ENCODE data around the gene ME2.
"Not testable (repeated sequence)": the region's sequence is repeated elsewhere in the genome, so short reads cannot be mapped to it uniquely, and the experiment has no call there.

Gene ME2

DNA sequence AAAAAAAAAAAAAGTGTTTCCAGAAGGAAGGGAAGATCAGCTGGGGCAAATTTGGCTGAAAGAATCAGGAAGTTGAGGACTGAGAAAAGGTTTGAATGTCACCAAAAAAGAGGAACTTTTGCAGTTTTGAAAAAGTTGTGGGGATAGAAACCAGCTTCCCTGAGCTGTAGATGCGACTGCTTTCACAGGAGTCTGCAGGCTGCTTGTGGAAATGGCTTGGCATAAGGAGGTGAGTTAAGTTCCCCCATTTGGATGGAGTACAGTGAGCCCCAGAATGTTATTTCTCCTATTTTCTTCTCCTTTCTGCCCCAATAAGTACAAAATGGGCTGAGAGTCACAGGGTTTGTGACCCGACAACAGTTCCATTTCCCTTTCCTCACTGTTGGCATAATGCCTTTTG is 16.5 kb upstream of the ME2 start:
- no peak for DNase-seq

DNA sequence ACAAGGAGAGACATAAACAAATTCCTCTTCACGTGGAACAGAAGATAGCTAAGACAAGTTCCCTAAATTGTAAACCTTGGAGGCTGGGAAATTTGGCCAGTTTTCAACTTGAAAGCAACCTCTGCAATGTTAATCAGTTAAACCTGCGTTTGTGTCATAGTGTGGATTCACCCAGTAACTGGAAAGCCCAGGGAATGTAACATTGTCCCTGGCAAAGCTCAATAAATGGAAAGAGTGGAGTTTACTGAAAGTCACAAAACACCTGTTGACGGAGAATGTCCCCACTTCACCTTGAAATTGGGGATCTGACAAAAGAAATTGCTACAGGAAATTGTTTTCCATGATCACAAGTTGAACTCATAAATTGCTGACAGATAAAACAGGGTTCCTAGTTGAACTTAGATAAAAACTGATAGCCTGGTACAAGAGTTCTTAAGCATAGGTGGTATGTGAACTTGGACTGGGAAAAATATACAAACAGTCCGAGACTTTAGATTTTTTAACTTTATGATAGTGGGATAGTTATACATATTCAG is 15.0 kb upstream of the ME2 start:
- no peak for DNase-seq

DNA sequence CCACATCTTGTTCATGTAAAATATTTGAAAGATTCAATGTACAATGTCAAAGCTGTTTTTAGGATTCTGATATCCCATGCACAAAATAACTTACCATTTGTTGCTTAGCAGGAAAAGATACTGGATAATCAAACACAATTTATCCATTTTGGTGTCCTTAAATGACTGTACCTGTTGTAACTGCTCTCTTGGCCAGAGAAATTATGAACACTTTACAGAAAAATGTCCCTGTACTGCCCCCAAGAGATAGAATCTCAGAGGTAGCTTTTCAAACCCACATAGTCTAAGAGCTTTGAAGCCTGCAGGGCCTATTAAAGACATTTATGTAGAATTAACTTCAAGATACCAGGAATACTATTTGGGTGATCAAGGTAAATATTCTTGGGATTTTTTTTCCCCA is 12.2 kb upstream of the ME2 start:
- peak; percentile 1 for DNase-seq

DNA sequence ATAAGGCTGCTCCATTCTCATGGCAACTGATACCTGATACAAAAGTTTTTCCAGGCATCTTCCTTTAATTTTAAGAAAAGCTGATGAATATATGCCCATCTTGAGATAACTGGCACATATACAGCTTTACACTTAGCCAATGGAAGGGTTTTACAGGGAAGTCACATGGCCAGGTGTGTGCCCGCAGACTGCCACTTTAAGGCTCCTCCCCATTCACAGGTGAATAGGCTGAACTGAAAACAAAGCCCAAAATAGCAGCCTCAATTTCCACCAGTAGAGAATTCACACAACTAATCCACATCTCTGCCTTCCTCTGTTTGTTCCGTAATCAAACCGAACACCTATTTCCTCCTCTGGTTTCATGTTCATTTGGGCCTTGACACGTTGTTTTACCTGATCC is 9.8 kb upstream of the ME2 start:
- no peak for DNase-seq

DNA sequence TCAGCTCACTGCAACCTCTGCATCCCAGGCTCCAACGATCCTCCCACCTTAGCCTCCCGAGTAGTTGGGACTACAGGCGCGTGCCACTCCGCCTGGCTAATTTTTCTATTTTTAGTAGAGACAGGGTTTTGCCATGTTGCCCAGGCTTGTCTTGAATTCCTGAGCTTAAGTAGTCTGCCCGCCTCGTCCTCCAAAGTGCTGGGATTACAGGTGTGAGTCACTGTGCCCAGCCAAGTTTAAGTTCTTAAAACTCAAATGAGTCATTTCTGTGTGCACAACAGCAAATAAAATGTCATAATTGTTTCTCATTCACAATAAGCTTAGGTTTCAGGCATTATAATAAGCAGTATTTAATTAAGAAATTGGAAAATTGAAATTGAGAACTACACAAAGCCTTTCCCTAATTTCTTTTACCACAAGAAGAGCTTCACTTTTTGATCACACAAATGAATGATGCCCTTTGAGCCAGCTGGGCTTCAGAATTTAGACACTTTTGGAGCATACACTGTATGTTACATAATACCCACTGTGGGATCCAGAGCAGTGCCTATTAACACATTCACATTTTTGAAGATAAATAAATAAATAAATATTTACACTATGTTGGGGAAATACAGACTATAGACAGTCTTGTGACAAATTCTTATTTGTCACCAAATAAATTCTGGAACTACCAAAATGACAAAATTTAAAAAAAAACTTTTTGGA is 8.6 kb upstream of the ME2 start:
- DNase-seq = no peak

DNA sequence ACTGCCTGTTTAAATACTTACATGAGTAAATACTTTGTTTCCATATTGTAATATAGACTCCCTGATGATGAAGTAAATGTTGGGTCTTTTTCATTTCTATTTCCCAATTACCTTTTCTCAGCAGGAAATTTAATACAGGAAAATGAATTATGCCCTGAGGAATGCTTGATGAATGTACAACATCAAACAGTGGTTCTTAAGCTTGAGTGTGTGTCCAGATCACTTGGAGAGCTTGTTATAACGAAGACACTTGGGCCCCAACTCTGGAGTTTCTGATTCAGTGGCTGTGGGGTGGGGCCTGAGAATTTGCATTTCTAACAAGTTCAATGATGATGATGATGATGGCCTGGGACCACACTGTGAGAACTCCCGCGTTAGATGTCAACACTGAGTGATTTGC is 7.1 kb upstream of the ME2 start:
- no peak for DNase-seq

DNA sequence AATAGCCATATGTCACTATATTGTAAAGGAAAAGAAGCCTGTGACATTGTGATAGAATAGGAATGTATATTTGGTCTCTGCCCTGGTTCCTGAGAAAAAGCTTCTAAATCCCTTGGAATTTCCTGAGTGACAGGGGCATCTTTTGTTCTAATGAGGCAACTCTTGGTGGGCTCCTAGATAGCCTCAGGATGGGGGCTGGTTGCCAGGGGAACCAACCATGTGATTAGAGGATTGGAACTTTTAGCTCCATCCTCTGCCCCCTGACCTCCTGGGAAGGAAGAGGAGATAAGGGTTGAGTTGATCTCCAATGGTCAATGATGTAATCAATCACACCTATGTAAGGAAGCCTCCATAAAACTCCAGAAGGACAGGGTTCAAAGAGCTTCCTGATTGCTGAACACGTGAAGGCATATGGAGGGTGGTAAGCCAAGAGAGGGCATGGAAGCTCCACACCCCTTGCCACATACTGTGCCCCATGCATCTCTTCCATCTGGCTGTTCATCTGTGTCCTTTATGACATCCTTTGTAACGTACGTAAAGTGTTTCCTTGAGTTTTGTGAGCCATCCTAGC is 2.9 kb upstream of the ME2 start:
- DNase-seq = no peak

DNA sequence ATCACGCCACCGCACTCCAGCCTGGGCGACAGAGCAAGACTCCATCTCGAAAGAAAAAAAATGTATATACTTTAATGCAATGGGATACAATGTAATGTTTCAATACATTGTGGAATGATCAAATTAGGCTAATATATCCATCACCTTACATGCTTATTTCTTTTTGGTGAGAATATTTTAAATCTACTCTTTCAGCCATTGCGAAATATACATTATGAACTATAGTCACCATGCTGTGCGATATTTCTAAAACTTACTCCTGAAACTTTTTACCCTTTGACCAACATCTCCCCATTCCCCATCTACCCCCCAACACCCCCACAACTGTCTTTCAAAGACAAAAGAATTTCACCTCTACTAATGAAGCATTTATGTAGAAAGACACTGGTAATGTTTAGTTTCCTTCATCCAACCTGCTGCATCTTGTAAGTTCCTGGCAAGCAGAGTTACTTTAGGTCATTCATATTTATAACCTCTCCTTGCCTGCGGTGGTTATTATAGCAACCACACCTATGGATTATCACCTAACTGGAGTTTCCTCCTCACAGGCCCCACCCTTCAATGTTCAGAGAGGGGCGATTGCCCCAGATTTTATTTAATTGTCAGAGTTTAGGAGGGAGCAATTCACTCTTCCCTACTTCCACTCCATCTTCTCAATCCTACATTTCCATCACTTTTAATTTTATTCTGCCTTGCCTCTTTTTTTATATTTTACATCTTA is 1.2 kb upstream of the ME2 start:
- DNase-seq = no peak

DNA sequence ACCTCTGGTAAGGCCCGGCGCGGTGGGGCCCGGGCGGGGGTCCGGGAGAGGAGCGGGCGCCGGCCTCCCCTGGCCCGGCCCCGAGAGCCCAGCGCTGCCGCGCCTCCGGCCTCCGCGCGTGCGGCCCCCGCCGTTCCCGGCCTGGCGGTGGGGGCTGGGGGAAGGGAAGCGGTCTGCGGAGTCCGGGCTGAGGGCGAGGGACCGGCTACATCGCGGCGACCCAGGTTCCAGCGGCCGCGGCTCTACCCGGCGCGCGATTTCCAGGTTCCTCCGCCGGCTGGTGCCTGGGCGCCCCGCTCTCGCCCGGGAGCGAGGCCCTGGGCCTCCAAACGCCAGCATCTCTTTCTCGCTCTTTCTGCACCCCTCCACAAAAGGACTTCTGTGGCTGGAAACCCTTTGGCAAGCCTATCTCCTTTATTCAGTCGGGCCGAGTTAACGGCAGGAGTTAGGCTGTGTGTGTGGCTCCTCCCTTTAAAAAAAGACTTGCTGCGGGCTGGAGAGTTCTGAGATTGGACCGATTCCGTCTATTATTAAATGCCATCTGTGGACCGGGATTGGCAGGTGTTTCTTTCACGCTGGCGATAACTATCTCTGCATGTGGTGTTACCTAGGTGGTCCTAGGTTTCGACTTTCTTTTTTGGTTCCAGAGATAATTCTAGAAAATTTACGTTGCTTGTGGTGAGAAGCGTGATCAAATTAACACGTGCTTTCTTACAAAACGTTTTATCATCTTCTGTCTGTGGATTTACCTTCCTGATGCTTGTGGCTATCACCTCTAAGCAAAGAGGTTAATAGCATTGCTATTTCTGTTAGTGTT is 592 bp downstream of the ME2 start:
- peak; percentile 10 for DNase-seq

DNA sequence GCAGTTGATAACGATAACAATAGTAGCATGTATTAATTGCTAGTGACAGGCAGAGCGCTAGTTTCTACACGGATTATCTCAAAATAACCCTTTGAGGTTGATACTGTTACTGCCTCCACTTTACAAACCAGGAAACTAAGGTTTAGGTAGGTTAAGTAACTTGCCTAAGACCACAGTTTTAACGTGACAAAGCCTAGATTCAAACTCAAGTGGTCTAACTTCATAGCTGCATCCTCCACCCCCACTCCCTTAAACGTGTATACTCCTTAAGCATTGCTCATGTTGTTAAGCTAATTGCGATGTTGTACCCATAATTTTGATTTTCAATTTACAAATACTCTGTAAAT is 1.2 kb downstream of the ME2 start:
- no peak for DNase-seq

DNA sequence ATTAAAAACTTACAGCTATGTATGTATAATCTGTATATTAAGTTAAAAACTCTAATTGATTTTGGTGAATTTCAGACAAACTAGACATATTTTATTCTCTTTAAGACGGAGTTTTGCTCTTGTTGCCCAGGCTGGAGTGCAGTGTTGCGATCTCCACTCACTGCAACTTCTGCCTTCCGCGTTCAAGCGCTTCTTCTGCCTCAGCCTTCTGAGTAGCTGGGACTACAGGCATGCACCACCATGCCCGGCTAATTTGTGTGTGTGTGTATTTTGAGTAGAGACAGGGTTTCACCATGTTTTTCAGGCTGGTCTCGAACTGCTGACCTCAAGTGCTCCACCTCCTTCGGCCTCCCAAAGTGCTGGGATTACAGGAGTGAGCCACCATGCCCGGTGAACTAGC is 2.0 kb downstream of the ME2 start:
- DNase-seq = not testable (repeated sequence)

DNA sequence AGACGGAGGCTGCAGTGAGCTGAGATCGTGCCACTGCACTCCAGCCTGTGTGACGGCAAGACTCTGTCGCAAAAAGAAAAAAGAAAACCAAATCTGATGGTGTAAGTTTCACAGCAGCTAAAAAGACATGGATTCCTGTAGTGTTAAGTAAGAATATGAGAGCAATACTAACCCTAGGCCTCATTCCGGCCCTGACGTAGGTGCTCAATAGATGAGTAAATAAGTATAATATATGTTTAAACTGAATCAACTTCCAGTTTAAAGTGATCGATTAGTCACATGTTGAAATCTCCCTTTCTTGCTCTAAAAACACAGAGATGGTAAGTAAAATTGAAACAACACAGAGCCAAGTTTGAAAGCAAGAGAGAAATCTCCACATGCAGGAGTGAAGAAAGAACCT is 8.0 kb downstream of the ME2 start:
- no peak for DNase-seq

DNA sequence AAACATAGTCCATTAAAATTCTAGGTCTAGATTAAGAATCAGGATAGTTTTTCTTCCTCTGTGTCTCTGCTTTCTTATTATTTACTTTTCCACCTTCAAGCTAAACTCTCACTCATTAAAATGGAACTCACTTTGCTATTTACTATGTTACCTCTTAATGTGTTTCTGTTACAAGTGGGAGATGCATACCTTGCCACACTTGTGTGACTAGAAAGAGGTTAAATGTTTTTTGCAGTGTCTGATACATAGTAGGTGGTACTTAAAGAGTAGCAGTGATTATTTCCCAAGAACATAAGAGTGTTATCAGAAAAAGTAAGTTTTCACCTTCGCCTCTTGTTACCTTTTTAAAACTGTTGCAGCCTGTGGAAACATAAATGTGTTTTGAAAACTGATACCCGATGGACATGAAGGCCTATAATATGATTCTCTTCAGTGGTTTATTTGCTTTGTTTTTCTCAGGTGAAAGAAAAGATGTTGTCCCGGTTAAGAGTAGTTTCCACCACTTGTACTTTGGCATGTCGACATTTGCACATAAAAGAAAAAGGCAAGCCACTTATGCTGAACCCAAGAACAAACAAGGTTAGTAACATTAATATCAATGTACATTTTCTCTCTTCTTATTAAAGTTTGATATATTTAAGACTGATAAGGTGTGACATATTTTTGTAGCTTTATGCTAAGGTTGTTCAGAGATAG is 16.6 kb downstream of the ME2 start:
- DNase-seq = no peak

DNA sequence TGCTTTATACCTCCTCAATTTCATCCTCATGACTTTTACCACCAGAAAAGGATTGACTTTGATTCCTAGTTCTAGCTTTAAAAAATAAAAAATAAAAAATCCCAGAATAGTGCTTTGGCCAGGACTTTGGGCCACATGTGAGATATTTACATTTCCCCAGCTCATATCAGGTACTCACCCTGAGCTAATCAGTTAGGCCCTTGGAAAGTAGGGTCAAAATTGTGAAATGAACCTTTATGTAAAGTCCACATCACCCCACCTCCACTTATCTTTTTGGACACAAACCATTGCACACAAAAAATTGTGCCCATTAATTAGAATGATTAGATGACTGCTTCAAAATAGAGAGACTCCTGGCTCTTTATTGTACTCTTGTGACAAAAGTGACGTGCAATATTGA is 17.2 kb downstream of the ME2 start:
- no peak for DNase-seq

DNA sequence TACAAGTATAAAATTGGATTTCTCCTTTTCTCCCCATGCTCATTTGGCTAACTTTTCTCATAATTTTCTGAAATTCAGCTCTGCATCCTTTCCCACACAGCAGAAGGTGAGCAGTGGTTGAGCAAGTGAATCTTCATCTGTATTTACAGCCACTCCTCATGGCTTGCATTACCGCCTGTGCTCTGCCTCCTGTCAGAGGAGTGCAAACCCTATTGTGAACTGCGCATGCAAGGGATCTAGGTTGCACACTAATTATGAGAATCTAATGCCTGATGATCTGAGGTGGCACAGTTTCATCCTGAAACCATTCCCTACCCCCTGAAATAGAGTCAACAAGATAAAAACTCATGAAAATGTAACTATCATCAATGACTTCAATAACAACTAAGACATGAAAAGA is 20.0 kb downstream of the ME2 start:
- DNase-seq = no peak

DNA sequence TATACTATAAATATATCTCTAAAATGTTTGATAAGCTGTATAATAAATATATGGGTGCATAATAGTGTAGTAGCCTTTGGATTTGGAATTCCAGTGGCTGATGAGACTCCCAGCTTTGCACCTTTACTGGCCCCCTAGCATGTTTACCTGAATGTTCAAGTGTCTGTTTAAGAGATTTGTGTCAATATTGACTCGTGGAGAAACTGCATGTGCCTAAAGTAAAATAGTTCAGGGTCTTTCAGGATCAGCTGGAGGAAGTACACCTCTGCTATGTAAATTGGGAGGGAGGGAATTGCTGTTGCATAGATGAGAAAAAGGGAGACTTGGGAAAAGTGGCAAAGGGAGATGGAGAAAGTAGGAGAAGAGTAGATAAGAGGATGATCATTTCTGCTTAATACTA is 23.9 kb downstream of the ME2 start:
- no peak for DNase-seq

DNA sequence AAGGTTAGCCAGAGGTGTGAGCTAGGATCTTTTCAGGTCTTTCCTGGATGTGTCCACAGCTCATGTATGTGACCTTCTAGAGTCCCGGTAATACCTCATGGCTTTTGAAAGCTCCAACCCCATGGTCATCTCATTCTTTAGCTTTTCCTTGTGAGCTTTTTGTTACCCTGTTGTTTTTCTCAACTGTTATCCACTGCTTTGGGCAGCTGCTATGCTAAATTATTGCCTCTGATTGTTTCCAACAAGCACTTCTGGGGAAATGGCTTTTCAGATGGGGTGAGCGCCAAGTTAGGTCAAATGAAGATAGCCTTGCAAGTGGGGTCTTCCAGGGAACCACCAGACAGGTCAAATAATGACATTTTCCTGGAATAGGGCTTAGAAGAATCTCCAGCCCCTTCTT is 27.9 kb downstream of the ME2 start:
- no peak for DNase-seq

DNA sequence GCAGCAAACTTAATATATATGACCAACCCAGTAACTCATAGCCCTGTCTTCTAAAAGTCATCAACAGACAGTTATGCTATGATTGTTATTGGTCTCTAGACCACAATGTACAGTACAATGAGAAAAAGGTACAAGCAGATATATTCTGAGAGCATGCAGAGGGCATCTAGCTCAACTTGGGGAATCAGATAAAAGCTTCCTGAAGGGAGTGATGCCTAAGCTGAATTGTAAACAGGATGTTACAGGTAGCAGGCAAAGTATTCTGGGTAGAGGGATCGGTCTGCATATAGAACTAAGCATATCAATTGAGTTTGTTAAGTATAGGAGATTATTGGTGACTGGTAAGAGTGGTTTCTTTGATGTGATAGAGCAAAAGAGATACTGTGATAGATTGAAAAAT is 30.3 kb downstream of the ME2 start:
- no peak for DNase-seq

DNA sequence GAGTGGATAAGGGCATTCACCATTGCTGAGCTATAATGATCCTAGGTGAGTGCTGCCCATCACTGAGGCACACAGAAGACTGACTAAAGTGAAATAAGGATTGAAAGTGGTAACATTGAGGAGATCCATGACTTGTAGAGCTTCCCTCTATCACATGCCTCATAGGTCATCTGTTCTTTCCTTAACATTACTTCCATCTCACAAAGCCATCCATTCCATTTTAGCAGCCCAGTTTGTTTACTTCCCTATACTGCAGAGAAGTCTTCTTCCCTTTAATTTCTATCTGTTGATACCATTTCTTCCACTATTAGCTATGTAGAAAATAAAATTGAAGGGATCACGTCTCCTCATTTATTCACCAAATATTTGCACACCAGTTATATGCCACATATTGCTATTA is 32.1 kb downstream of the ME2 start:
- no peak for DNase-seq

DNA sequence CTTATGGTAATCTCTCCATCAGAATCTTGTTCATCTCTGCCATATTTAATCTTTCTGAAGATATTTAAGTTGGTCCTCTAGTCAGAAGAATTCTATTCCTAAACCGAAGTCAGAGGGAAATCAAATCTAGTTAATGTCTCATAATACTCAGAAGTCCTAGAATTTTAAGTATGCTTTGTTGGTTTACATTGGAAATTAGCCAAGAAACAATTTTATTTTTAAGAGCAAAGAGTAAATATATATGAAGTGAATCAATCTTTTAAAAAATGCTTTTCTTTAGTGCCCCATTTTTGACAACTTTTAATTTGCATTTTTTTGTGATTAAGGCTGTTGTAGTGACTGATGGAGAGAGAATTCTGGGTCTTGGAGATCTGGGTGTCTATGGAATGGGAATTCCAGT is 38.1 kb downstream of the ME2 start:
- no peak for DNase-seq

DNA sequence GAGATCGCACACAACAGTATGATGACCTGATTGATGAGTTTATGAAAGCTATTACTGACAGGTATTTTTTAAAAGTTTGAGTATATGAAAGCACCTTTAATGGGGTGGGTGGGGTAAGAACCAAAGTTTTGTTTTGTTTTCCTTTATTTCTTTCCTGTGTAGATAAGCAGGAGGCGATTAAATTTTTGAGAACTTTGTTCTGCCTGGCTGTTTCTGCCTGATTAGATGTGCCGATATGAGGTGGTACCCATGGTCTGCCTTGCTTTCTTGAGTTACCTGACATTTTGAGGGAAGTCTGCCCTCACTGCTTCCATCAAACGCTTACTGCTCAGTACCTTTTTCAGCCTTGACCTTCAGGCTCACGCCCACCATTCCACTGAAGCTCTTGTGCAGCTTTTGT is 39.2 kb downstream of the ME2 start:
- no peak for DNase-seq

DNA sequence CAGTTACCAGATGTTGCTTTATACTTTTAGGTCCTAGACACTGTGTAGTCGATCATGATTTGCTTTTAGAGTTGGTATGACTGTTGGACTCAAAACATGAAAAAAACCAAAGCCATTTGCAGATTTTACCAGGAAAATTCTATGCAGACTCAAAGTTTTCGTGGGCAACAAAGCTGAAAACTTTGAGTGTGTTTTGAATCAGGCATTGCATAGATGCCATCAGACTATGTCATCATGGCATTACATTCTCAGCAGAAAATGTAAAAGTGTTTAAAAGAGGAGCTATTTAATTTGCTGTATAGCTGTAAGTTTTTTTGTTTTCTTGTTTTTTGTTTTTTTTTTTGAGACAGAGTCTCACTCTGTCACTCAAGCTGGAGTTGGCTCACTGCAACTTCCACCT is 45.5 kb downstream of the ME2 start:
- DNase-seq = no peak

DNA sequence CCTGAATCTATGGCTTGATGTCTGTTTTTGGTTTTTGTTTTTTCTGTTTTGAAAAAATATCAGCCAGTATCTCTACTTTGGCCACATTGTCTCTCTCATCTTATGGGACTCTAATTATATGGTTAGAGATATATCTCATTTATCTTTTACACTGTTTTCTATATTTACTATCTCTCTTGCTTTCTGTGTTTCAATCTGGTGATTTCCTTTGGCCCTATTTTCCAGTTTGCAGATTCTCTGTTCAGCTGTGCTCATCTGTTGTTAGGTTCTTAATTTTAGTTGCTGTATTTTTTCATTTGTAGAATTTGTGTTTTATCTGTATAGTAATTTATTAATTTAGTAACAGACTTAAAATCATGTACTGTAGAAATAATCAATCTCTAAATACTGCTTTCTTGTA is 47.6 kb downstream of the ME2 start:
- no peak for DNase-seq
